HepG2 (cell line): ENCODE results near the gene PAFAH1B2. TPM values are rescaled to one million over a fixed set of nuclear protein-coding genes. Genes with fewer than 3 reads are reported as not detected.

Experiments used
- MXI1 ChIP-seq: IDR thresholded peaks from 3 replicates; pipeline ENCODE4 v1.6.1; 2012; ENCODE audit warnings: low read depth, low read length, inconsistent platforms, borderline replicate concordance
- SSRP1 ChIP-seq: IDR thresholded peaks from 2 replicates; pipeline ENCODE4 v1.6.1; 2016; ENCODE audit warnings: control low read depth
- ZBTB8A ChIP-seq: sonication (generic); formaldehyde crosslinking; IDR thresholded peaks from 2 replicates; pipeline ENCODE4 v1.4.0; 2020; ENCODE audit warnings: mild to moderate bottlenecking, low read depth, missing genetic modification reagents, borderline replicate concordance
- ZFP36 ChIP-seq: fragments of 150-350 bp; IDR thresholded peaks from 2 replicates; pipeline ENCODE4 v1.6.1; 2018; ENCODE audit warnings: borderline replicate concordance, low read length, low read depth; ENCODE audit not compliant: partially characterized antibody
- ZNF430 ChIP-seq: sonication (generic); formaldehyde crosslinking; IDR thresholded peaks from 2 replicates; pipeline ENCODE4 v1.9.0; 2021; ENCODE audit warnings: mild to moderate bottlenecking, missing genetic modification reagents
- ZNF558 ChIP-seq: sonication (generic); formaldehyde crosslinking; IDR thresholded peaks from 2 replicates; pipeline ENCODE4 v1.9.0; 2022; ENCODE audit warnings: mild to moderate bottlenecking, missing genetic modification reagents, borderline replicate concordance
- polyA plus RNA-seq, 8 experiments: library from polyadenylated mRNA; depleted of rRNA in 3 of 8; stranded (reverse) in 7 of 8; unstranded in 1 of 8; fragments of >200 nt; fragmentation: Illumina TruSeq in 4 of 8; extraction: Trizol in 4 of 8; gene quantifications; 2 replicates each; pipeline versions ENCODE4 v1.2.1 to v1.2.3, GENCODE V29; 2011 to 2016; ENCODE audit warnings: low read depth in 4 of 8, missing spikeins in 1 of 8, mixed read lengths in 1 of 8; ENCODE audit not compliant: insufficient read depth in 1 of 8
- total RNA-seq, 5 experiments: library from RNA; depleted of rRNA; stranded (reverse); fragments of >200 nt; fragmentation: Illumina TruSeq; extraction: Trizol; gene quantifications; 2 replicates each; pipeline ENCODE4 v1.2.3, GENCODE V29; 2016; ENCODE audit warnings: low read depth in 1 of 5
- TF ChIP-seq, protein P1 (sequence below): sonication (generic); formaldehyde crosslinking; IDR thresholded peaks from 2 replicates; pipeline ENCODE4 v1.9.0; 2021; ENCODE audit warnings: missing genetic modification reagents, borderline replicate concordance
- TF ChIP-seq, protein P2 (sequence below): sonication (generic); formaldehyde crosslinking; IDR thresholded peaks from 2 replicates; pipeline ENCODE4 v1.5.0; 2020; ENCODE audit warnings: mild to moderate bottlenecking, missing genetic modification reagents, borderline replicate concordance
- TF ChIP-seq, protein P3 (sequence below): sonication (generic); formaldehyde crosslinking; IDR thresholded peaks from 2 replicates; pipeline ENCODE4 v1.5.0; 2020; ENCODE audit warnings: missing genetic modification reagents, mild to moderate bottlenecking, borderline replicate concordance
- TF ChIP-seq, protein P4 (sequence below): fragments of 450-650 bp; IDR thresholded peaks from 2 replicates; pipeline ENCODE4 v1.6.1; 2016
- TF ChIP-seq, protein P5 (sequence below): sonication (generic); formaldehyde crosslinking; IDR thresholded peaks from 2 replicates; pipeline ENCODE4 v1.5.0; 2020; ENCODE audit warnings: mild to moderate bottlenecking, missing genetic modification reagents, moderate library complexity
- TF ChIP-seq, protein P6 (sequence below): sonication (generic); formaldehyde crosslinking; IDR thresholded peaks from 2 replicates; pipeline ENCODE4 v1.5.1; 2020; ENCODE audit warnings: mild to moderate bottlenecking, missing genetic modification reagents
- TF ChIP-seq, protein P7 (sequence below): IDR thresholded peaks from 2 replicates; pipeline ENCODE4 v1.6.1; 2016; ENCODE audit warnings: missing genetic modification reagents, missing compliant biosample characterization

PAFAH1B2 gene
- total and polyA plus RNA-seq, 2 of the 13 experiments (the other 11 are each of a cell fraction or from before 2014, with no cell fraction given) = 28.8 to 104 TPM

DNA sequence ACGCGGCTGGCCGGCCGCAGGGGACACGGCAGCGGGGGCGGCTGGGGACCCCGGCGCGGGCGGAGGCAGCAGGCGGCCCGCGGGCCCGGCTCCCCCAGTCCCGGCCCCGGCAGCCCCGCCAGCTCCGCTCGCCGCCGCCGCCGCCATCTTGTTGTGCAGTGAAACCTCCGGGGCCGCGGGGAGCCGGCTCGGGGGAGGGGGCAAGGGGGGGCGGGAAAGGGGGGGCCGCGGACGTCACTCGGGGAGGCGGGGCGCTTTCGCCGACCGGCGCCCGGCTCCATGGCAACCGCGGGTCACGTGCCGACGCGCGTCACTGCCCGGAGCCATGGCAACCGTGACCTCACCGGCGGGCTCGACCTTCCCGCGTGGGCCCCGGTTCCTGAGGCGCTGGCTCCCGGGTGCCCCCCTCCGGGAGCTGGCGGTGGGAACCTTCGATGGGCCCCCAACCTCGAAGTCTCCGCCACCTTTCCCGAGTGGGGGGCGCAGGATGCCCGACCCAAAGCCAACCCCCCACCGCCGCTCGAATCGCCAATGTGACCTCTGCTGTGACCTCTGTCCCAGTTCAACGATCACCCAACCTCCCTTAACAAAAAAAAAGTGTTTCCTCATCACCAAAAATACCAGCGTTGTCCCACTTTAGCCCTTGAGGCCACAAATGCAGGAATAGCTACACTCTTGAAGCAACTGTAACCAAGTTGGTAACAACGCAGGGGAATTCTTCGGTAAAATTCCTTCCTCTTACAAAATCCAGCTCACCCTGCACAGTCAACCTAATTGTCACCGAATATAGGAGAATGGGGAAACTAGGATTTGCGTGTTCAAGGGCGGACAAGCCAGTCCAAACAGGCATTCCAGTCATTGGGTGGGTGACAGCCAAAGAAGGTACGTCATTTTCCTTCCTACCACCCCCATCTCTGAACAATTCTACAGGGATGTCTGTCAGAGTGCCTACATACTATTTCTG, 45.5 kb upstream of the PAFAH1B2 start, which contains the start of gene SIK3 (continued):
- TF ChIP-seq ZNF430 (CRISPR knock-in tag) (no peak), ZNF558 (CRISPR knock-in tag) (no peak), ZBTB8A (CRISPR knock-in tag) (no peak), SSRP1 (CRISPR knock-in tag) (no peak), MXI1 (peak; percentile 99), ZFP36 (no peak)
- TF ChIP-seq, protein P1, sequence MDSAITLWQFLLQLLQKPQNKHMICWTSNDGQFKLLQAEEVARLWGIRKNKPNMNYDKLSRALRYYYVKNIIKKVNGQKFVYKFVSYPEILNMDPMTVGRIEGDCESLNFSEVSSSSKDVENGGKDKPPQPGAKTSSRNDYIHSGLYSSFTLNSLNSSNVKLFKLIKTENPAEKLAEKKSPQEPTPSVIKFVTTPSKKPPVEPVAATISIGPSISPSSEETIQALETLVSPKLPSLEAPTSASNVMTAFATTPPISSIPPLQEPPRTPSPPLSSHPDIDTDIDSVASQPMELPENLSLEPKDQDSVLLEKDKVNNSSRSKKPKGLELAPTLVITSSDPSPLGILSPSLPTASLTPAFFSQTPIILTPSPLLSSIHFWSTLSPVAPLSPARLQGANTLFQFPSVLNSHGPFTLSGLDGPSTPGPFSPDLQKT (CRISPR knock-in tag) = no peak
- TF ChIP-seq, protein P2, sequence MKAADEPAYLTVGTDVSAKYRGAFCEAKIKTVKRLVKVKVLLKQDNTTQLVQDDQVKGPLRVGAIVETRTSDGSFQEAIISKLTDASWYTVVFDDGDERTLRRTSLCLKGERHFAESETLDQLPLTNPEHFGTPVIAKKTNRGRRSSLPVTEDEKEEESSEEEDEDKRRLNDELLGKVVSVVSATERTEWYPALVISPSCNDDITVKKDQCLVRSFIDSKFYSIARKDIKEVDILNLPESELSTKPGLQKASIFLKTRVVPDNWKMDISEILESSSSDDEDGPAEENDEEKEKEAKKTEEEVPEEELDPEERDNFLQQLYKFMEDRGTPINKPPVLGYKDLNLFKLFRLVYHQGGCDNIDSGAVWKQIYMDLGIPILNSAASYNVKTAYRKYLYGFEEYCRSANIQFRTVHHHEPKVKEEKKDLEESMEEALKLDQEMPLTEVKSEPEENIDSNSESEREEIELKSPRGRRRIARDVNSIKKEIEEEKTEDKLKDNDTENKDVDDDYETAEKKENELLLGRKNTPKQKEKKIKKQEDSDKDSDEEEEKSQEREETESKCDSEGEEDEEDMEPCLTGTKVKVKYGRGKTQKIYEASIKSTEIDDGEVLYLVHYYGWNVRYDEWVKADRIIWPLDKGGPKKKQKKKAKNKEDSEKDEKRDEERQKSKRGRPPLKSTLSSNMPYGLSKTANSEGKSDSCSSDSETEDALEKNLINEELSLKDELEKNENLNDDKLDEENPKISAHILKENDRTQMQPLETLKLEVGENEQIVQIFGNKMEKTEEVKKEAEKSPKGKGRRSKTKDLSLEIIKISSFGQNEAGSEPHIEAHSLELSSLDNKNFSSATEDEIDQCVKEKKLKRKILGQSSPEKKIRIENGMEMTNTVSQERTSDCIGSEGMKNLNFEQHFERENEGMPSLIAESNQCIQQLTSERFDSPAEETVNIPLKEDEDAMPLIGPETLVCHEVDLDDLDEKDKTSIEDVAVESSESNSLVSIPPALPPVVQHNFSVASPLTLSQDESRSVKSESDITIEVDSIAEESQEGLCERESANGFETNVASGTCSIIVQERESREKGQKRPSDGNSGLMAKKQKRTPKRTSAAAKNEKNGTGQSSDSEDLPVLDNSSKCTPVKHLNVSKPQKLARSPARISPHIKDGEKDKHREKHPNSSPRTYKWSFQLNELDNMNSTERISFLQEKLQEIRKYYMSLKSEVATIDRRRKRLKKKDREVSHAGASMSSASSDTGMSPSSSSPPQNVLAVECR (CRISPR knock-in tag) = peak; percentile 96
- TF ChIP-seq, protein P3, sequence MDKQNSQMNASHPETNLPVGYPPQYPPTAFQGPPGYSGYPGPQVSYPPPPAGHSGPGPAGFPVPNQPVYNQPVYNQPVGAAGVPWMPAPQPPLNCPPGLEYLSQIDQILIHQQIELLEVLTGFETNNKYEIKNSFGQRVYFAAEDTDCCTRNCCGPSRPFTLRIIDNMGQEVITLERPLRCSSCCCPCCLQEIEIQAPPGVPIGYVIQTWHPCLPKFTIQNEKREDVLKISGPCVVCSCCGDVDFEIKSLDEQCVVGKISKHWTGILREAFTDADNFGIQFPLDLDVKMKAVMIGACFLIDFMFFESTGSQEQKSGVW (CRISPR knock-in tag) = no peak
- TF ChIP-seq, protein P4, sequence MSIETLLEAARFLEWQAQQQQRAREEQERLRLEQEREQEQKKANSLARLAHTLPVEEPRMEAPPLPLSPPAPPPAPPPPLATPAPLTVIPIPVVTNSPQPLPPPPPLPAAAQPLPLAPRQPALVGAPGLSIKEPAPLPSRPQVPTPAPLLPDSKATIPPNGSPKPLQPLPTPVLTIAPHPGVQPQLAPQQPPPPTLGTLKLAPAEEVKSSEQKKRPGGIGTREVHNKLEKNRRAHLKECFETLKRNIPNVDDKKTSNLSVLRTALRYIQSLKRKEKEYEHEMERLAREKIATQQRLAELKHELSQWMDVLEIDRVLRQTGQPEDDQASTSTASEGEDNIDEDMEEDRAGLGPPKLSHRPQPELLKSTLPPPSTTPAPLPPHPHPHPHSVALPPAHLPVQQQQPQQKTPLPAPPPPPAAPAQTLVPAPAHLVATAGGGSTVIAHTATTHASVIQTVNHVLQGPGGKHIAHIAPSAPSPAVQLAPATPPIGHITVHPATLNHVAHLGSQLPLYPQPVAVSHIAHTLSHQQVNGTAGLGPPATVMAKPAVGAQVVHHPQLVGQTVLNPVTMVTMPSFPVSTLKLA = peak; percentile 47; the same call in 1 of the 2 replicates
- TF ChIP-seq, protein P5, sequence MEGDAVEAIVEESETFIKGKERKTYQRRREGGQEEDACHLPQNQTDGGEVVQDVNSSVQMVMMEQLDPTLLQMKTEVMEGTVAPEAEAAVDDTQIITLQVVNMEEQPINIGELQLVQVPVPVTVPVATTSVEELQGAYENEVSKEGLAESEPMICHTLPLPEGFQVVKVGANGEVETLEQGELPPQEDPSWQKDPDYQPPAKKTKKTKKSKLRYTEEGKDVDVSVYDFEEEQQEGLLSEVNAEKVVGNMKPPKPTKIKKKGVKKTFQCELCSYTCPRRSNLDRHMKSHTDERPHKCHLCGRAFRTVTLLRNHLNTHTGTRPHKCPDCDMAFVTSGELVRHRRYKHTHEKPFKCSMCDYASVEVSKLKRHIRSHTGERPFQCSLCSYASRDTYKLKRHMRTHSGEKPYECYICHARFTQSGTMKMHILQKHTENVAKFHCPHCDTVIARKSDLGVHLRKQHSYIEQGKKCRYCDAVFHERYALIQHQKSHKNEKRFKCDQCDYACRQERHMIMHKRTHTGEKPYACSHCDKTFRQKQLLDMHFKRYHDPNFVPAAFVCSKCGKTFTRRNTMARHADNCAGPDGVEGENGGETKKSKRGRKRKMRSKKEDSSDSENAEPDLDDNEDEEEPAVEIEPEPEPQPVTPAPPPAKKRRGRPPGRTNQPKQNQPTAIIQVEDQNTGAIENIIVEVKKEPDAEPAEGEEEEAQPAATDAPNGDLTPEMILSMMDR (CRISPR knock-in tag) = peak; percentile 72
- TF ChIP-seq, protein P6, sequence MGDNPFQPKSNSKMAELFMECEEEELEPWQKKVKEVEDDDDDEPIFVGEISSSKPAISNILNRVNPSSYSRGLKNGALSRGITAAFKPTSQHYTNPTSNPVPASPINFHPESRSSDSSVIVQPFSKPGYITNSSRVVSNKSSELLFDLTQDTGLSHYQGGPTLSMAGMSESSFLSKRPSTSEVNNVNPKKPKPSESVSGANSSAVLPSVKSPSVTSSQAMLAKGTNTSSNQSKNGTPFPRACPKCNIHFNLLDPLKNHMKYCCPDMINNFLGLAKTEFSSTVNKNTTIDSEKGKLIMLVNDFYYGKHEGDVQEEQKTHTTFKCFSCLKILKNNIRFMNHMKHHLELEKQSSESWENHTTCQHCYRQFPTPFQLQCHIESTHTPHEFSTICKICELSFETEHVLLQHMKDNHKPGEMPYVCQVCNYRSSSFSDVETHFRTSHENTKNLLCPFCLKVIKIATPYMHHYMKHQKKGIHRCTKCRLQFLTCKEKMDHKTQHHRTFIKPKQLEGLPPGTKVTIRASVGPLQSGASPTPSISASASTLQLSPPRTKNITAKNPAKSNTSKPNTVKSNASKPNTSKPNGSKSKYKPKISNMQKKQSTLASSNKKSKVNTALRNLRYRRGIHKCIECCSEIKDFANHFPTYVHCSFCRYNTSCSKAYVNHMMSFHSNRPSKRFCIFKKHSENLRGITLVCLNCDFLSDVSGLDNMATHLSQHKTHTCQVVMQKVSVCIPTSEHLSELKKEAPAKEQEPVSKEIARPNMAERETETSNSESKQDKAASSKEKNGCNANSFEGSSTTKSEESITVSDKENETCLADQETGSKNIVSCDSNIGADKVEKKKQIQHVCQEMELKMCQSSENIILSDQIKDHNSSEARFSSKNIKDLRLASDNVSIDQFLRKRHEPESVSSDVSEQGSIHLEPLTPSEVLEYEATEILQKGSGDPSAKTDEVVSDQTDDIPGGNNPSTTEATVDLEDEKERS (CRISPR knock-in tag) = peak; percentile 44; the same call in 1 of the 2 replicates
- TF ChIP-seq, protein P7, sequence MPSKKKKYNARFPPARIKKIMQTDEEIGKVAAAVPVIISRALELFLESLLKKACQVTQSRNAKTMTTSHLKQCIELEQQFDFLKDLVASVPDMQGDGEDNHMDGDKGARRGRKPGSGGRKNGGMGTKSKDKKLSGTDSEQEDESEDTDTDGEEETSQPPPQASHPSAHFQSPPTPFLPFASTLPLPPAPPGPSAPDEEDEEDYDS (CRISPR knock-in tag) = no peak
